GM12878 (cell line): ENCODE measurements around the gene MAP3K5. TPM values are rescaled to one million over a fixed set of nuclear protein-coding genes. Genes with fewer than 3 reads are reported as not detected.

Source experiments
- ATAC-seq: fragments of 200-7000 bp; cut with Tn5 transposase; 3 replicates; pipeline ENCODE4 v1.9.1; 2020; ENCODE audit warnings: mild to moderate bottlenecking, moderate library complexity
- BruUV-seq: library from RNA; stranded (reverse); fragments of 400-500 nt; replicated peaks from 2 replicates; lab custom pipeline; 2021; lab: Mats Ljungman, UMichigan
- CTCF ChIA-PET: fragments of 300-600 bp; sonication (Branson Sonifier 250); formaldehyde crosslinking; extraction: SDS; loops from one replicate; lab custom pipeline; 2021; ENCODE audit warnings: inconsistent platforms; lab: Yijun Ruan, JAX
- POLR2A ChIA-PET: fragments of 350-600 bp; formaldehyde crosslinking; extraction: SDS; loops from one replicate; lab custom pipeline; 2021; ENCODE audit warnings: inconsistent platforms; lab: Charles Lee
- RAD21 ChIA-PET: fragments of 300-600 bp; sonication (Branson Sonifier 250); formaldehyde crosslinking; loops from one replicate; lab custom pipeline; 2023; ENCODE audit warnings: antibody characterized with exemption; ENCODE audit not compliant: unreplicated experiment; lab: Charles Lee
- SMC1A ChIA-PET: fragments of 300-600 bp; sonication (Branson Sonifier 250); formaldehyde crosslinking; loops from one replicate; lab custom pipeline; 2023; ENCODE audit not compliant: unreplicated experiment, uncharacterized antibody; lab: Charles Lee
- DNase-seq: peaks from one replicate; pipeline ENCODE4 v3.0.0-alpha.2; 2011; ENCODE audit warnings: low read depth, low spot score
- FAIRE-seq: peaks from 3 replicates; lab custom pipeline; 2011; peaks lifted over from hg19 to GRCh38; lab: Jason Lieb, UNC
- H2AFZ ChIP-seq: 2 replicates; pipeline ENCODE4 v1.6.0; 2011; ENCODE audit warnings: low read depth, low read length, control low read depth; ENCODE audit not compliant: control insufficient read depth
- H3K27ac ChIP-seq: 2 replicates; pipeline ENCODE4 v1.5.1; 2011; ENCODE audit warnings: control low read depth; ENCODE audit not compliant: control insufficient read depth, insufficient read depth
- H3K27me3 ChIP-seq, 2 experiments: replicated peaks in 1 of 2; 2 replicates each; pipeline versions ENCODE4 v1.6.0 to v1.6.1; 2011; ENCODE audit warnings: low read length in 1 of 2; ENCODE audit not compliant: control insufficient read depth in 2 of 2, insufficient read depth in 2 of 2
- H3K36me3 ChIP-seq, 2 experiments: 2 replicates each; pipeline ENCODE4 v1.5.1; 2011; ENCODE audit warnings: low read length in 1 of 2; ENCODE audit not compliant: control insufficient read depth in 2 of 2, insufficient read depth in 2 of 2
- H3K4me1 ChIP-seq: 2 replicates; pipeline ENCODE4 v1.6.1; 2011; ENCODE audit warnings: mild to moderate bottlenecking, low read length, moderate library complexity, mixed read lengths; ENCODE audit not compliant: control insufficient read depth, insufficient read depth
- H3K4me2 ChIP-seq: 2 replicates; pipeline ENCODE4 v1.6.0; 2011; ENCODE audit warnings: control low read depth; ENCODE audit not compliant: control insufficient read depth, insufficient read depth
- H3K4me3 ChIP-seq: fragments of 200-600 bp; sonication (generic); 2 replicates; pipeline ENCODE4 v1.5.1; 2016
- H3K79me2 ChIP-seq: 2 replicates; pipeline ENCODE4 v1.6.0; 2011; ENCODE audit warnings: low read length; ENCODE audit not compliant: control insufficient read depth, insufficient read depth
- H3K9ac ChIP-seq: 2 replicates; pipeline ENCODE4 v1.8.0; 2011; ENCODE audit warnings: low read length, control low read depth, mixed read lengths; ENCODE audit not compliant: control insufficient read depth, insufficient read depth
- H3K9me3 ChIP-seq: replicated peaks from 3 replicates; pipeline ENCODE4 v1.5.1; 2011; ENCODE audit warnings: mild to moderate bottlenecking, low read length; ENCODE audit not compliant: control insufficient read depth, insufficient read depth
- H4K20me1 ChIP-seq: 2 replicates; pipeline ENCODE4 v1.6.0; 2011; ENCODE audit not compliant: control insufficient read depth, insufficient read depth
- ASH2L ChIP-seq: fragments of 300-600, 200-600 bp; sonication (generic); IDR thresholded peaks from 2 replicates; pipeline ENCODE4 v1.6.1; 2017; ENCODE audit warnings: low read depth, mild to moderate bottlenecking, borderline replicate concordance
- BRCA1 ChIP-seq: IDR thresholded peaks from 2 replicates; pipeline ENCODE4 v1.6.1; 2011; ENCODE audit warnings: low read depth, low read length, improper control_type of control experiment
- CBX5 ChIP-seq: sonication (generic); IDR thresholded peaks from 2 replicates; pipeline ENCODE4 v1.6.1; 2016; ENCODE audit warnings: low read depth, moderate library complexity, mild to moderate bottlenecking, inconsistent platforms
- E2F4 ChIP-seq: IDR thresholded peaks from 2 replicates; pipeline ENCODE4 v1.6.1; 2012; ENCODE audit warnings: low read depth, low read length, improper control_type of control experiment
- MYB ChIP-seq: fragments of 150-350 bp; IDR thresholded peaks from 2 replicates; pipeline ENCODE4 v1.6.1; 2014; ENCODE audit warnings: mild to moderate bottlenecking, low read depth, low read length, borderline replicate concordance
- NFXL1 ChIP-seq: fragments of 450-650 bp; IDR thresholded peaks from 2 replicates; pipeline ENCODE4 v1.6.1; 2017; ENCODE audit warnings: antibody characterized with exemption, mild to moderate bottlenecking, borderline replicate concordance
- POLR2AphosphoS5 ChIP-seq: IDR thresholded peaks from 2 replicates; pipeline ENCODE4 v1.6.1; 2011; ENCODE audit warnings: mild to moderate bottlenecking, low read length, inconsistent platforms
- WGBS: methylation state at CpG from one replicate; pipeline ENCODE4 v1.1.6; 2016; ENCODE audit warnings: low lambda C conversion rate; ENCODE audit not compliant: insufficient replicate concordance, insufficient coverage; ENCODE audit errors: missing lambda C conversion rate; 5-methylcytosine and 5-hydroxymethylcytosine counted together
- in situ Hi-C: fragments of 300-500 bp; cut with MboI; formaldehyde crosslinking; loops from 9 replicates; pipeline ENCODE4 v1.14.3; 2018; ENCODE audit warnings: mixed read lengths
- intact Hi-C: fragments of 100-400 bp; cut with micrococcal nuclease; formaldehyde crosslinking; loops from one replicate; pipeline ENCODE4 v1.14.2; 2022; ENCODE audit not compliant: unreplicated experiment
- polyA plus RNA-seq, 11 experiments: library from polyadenylated mRNA; depleted of rRNA in 4 of 11; unstranded in 6 of 11; stranded (reverse) in 5 of 11; fragments of >200 nt; fragmentation: Nextera tagmentation in 4 of 11; fragmentation: Illumina TruSeq in 1 of 11; extraction: Ambion mirVana in 4 of 11; extraction: Trizol in 1 of 11; gene quantifications; 1 replicate in 1 of 11; 2 replicates in 10 of 11; pipeline versions ENCODE4 v1.2.1 to v1.2.3, GENCODE V29; 2011 to 2016; ENCODE audit warnings: inconsistent platforms in 2 of 11, missing spikeins in 2 of 11, low read depth in 1 of 11
- total RNA-seq, 4 experiments: library from RNA; depleted of rRNA in 3 of 4; stranded (reverse); fragments of >200 nt in 3 of 4; fragmentation: Illumina TruSeq in 1 of 4; extraction: Trizol in 1 of 4; gene quantifications; 2 replicates each; pipeline versions ENCODE4 v1.2.1 to v1.2.3, GENCODE V29; 2013 to 2021

The MAP3K5 gene
- total and polyA plus RNA-seq, 10 of the 15 experiments (the other 5 are each of a cell fraction or from before 2014, with no cell fraction given) = 5.4 to 34.3 (median 26.4) TPM

DNA sequence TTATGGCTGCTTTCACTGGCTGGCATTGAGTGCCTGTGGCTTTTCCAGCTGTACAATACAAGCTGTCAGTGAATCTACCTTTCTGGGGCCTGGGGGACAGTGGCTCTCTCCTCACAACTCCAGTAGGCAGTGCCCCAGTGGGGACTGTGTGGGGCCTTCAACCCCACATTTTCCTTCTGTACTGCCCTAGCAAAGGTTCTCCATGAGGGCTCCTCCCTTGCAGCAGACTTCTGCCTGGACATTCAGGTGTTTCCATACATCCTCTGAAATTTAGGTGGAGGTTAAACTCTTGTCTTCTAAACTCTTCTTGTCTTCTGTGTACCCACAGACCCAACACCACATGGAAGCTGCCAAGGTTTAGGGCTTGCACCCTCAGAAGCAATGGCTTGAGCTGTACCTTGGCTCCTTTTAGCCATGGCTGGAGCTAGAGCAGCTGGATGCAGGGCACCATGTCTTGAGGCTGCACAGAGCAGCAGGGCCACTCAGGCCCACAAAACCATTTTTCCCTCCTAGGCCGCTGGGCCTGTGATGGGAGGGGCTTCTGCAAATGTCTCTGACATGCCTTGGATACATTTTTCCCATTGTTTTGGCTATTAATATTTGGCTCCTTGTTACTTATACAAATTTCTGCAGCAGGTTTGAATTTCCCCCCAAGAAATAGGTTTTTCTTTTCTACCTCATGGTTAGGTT is 39.7 kb upstream of the MAP3K5 start:
- CTCF ChIA-PET = interaction anchor here (1.4 kb wide), 1 partner anchor 14 kb away, joined by 3 read pairs; no protein-coding TSS in a partner anchor
- Histone ChIP-seq H3K4me3 (no peak overlapping the region), H3K9me3 (peaks cover 10% of the 10 kb centered on the region), H3K36me3 (peaks cover 0 to 6% of the 10 kb centered on the region in 2 experiments; a peak in 1 of 4 replicates), H4K20me1 (no peaks in the 10 kb centered on the region), H3K4me1 (no peaks in the 10 kb centered on the region), H2AFZ (no peak overlapping the region), H3K79me2 (no peaks in the 10 kb centered on the region), H3K9ac (no peak overlapping the region), H3K27ac (no peak overlapping the region), H3K27me3 (no peaks in the 10 kb centered on the region), H3K4me2 (no peak overlapping the region)
- ATAC-seq = no peak
- POLR2A ChIA-PET = no interaction called here
- in situ Hi-C loops (no loop called here), intact Hi-C loops (no loop called here)
- SMC1A ChIA-PET = no interaction called here
- 100% methylated on average over 1 of the region's 1 CpG for WGBS
- TF ChIP-seq MYB (no peak), CBX5 (peak; percentile 97), E2F4 (no peak)
- RAD21 ChIA-PET = no interaction called here
- no peak for DNase-seq
- FAIRE-seq = no peak
- no TSS peak for BruUV-seq

- WGBS = 95% methylated on average over 6 of the region's 6 CpGs
- H3K9me3 ChIP-seq = peaks cover 2% of the 10 kb centered on the region
- in situ Hi-C loops (no loop called here), intact Hi-C loops (no loop called here)
- ChIA-PET CTCF (interaction anchor here (1.2 kb wide), 1 partner anchor 1290 kb away, joined by 3 read pairs; no protein-coding TSS in a partner anchor), SMC1A (interaction anchor here (1.2 to 1.4 kb wide), 2 partner anchors 40 to 182 kb away, joined by 3 to 5 read pairs; no protein-coding TSS in a partner anchor), RAD21 (no interaction called here), POLR2A (no interaction called here)
- no peaks in the 10 kb centered on the region for H4K20me1 ChIP-seq
- no peaks in the 10 kb centered on the region for H3K4me1 ChIP-seq
- no peak for TF ChIP-seq BRCA1
- TF ChIP-seq NFXL1 = no peak
- no peak for TF ChIP-seq POLR2AphosphoS5
- TF ChIP-seq ASH2L = no peak
- H3K9ac ChIP-seq = no peak overlapping the region
- no TSS peak for BruUV-seq
- no peaks in the 10 kb centered on the region for H3K36me3 ChIP-seq
- no peak overlapping the region for H2AFZ ChIP-seq
- FAIRE-seq = no peak
- no peak overlapping the region for H3K27ac ChIP-seq
- H3K27me3 ChIP-seq = no peaks in the 10 kb centered on the region
- no peak overlapping the region for H3K4me3 ChIP-seq
- no peak for DNase-seq
- no peak overlapping the region for H3K4me2 ChIP-seq
- ATAC-seq = no peak
- H3K79me2 ChIP-seq = peaks cover 5% of the 10 kb centered on the region
Observed at GRCh38 chr6:136826216-136826615, 33.9 kb upstream of the MAP3K5 start.
